Mesendoderm (in vitro differentiated cells): ENCODE results near the gene SEMA6A.

ENCODE experiments used
- DNase-seq: peaks from one replicate; pipeline ENCODE4 v3.0.0; 2013
- H2AK5ac ChIP-seq: 2 replicates; pipeline ENCODE4 v1.6.1; 2013; ENCODE audit warnings: low read length, inconsistent platforms
- H2BK120ac ChIP-seq: 2 replicates; pipeline ENCODE4 v1.6.1; 2013; ENCODE audit warnings: low read depth, mild to moderate bottlenecking, low read length, moderate library complexity, mixed read lengths
- H2BK15ac ChIP-seq: replicated peaks from 2 replicates; pipeline ENCODE4 v1.6.1; 2013; ENCODE audit warnings: low read depth, mild to moderate bottlenecking, moderate library complexity
- H2BK5ac ChIP-seq: 2 replicates; pipeline ENCODE4 v1.6.1; 2013; ENCODE audit warnings: low read length, inconsistent platforms
- H3K18ac ChIP-seq: 2 replicates; pipeline ENCODE4 v1.6.1; 2013; ENCODE audit warnings: mild to moderate bottlenecking, low read length, mixed read lengths
- H3K23ac ChIP-seq: one replicate; pipeline ENCODE4 v1.6.1; 2013; ENCODE audit warnings: low read length
- H3K27ac ChIP-seq: 2 replicates; pipeline ENCODE4 v1.5.1; 2013; ENCODE audit warnings: low read depth, mild to moderate bottlenecking, inconsistent platforms, low read length, moderate library complexity
- H3K27me3 ChIP-seq: 2 replicates; pipeline ENCODE4 v1.6.1; 2013; ENCODE audit warnings: low read length, control low read depth, mild to moderate bottlenecking, inconsistent platforms; ENCODE audit not compliant: insufficient read depth, poor library complexity
- H3K36me3 ChIP-seq: 2 replicates; pipeline ENCODE4 v1.6.1; 2013; ENCODE audit warnings: low read length, inconsistent platforms; ENCODE audit not compliant: control insufficient read depth, insufficient read depth
- H3K4ac ChIP-seq: one replicate; pipeline ENCODE4 v1.6.1; 2013; ENCODE audit warnings: low read depth, mild to moderate bottlenecking, low read length, moderate library complexity
- H3K4me1 ChIP-seq: 2 replicates; pipeline ENCODE4 v1.6.1; 2013; ENCODE audit warnings: low read depth, low read length, inconsistent platforms; ENCODE audit not compliant: control insufficient read depth
- H3K4me2 ChIP-seq: 2 replicates; pipeline ENCODE4 v1.6.1; 2013; ENCODE audit warnings: low read length
- H3K4me3 ChIP-seq: 2 replicates; pipeline ENCODE4 v1.5.1; 2013; ENCODE audit warnings: mild to moderate bottlenecking, low read length
- H3K56ac ChIP-seq: one replicate; pipeline ENCODE4 v1.6.1; 2013; ENCODE audit warnings: low read length
- H3K79me1 ChIP-seq: 2 replicates; pipeline ENCODE4 v1.6.1; 2013; ENCODE audit warnings: low read length, inconsistent platforms
- H3K79me2 ChIP-seq: 2 replicates; pipeline ENCODE4 v1.6.1; 2013; ENCODE audit warnings: mild to moderate bottlenecking, low read length; ENCODE audit not compliant: control insufficient read depth, insufficient read depth
- H3K9ac ChIP-seq: 2 replicates; pipeline ENCODE4 v1.6.1; 2013; ENCODE audit warnings: low read length, inconsistent platforms
- H4K5ac ChIP-seq: one replicate; pipeline ENCODE4 v1.6.1; 2013; ENCODE audit warnings: low read length
- H4K8ac ChIP-seq: one replicate; pipeline ENCODE4 v1.6.1; 2013; ENCODE audit warnings: low read depth, mild to moderate bottlenecking, control low read depth, low read length, moderate library complexity
- WGBS: extraction: QIAGEN DNeasy Blood & Tissue Kit; methylation state at CpG from one replicate; pipeline ENCODE4 v1.1.7; 2013; ENCODE audit warnings: low lambda C conversion rate, missing lambda C conversion rate; ENCODE audit not compliant: insufficient coverage; ENCODE audit errors: extremely low coverage; 5-methylcytosine and 5-hydroxymethylcytosine counted together

SEMA6A gene

DNA sequence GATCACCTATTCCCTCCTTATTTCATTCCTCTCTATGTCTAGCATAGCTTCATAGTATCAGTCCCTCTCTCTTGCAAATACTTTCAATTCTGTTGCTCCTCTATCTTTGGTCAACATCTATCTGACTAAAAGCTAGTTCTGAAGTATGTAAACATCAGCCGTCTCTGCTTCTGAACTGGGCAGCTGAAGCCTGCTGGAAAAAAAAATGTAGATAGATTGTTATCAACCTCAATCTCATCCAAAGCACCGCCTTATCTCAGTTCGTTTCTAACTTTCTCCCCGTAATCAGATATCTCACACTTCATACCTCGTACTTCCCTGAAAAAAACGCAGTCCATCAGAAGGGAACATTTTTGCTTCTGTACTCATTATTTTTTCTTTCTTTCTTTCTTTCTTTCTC, 4.5 kb upstream of the SEMA6A start:
- Histone ChIP-seq H2BK15ac (no peak overlapping the region), H3K4me1 (peaks cover 5% of the 10 kb centered on the region), H3K56ac (no peak overlapping the region), H3K4me3 (no peak overlapping the region), H4K5ac (no peak overlapping the region), H3K23ac (no peak overlapping the region), H3K27ac (no peak overlapping the region), H3K27me3 (no peaks in the 10 kb centered on the region), H2BK5ac (no peak overlapping the region), H4K8ac (no peak overlapping the region), H3K4me2 (no peak overlapping the region), H3K36me3 (no peaks in the 10 kb centered on the region), H2AK5ac (no peak overlapping the region), H3K18ac (no peak overlapping the region), H2BK120ac (no peak overlapping the region), H3K79me1 (no peaks in the 10 kb centered on the region), H3K9ac (no peak overlapping the region), H3K79me2 (peaks cover 4% of the 10 kb centered on the region), H3K4ac (no peak overlapping the region)
- DNase-seq = no peak
- no CpG with 5 or more reads among the region's 6 CpGs for WGBS

DNA sequence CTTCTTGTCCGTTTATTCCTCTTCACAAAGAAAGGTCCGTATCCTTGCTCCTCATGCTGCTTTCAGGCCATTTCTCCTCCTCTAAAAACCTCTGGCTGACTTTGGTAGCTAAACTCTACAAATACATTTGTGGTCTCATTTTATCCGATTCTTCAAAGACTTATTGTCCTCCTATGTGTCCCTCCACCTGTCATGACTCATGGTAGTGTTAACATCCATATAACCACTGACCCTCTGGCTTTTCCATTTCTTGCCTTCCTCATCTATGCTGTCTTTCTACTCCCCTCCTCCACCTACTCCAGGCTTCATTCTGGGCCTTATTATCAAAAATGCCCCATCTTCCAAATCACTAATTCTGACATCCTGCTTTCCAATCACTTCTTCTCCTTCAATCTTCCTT, 4.1 kb upstream of the SEMA6A start:
- no peak for DNase-seq
- WGBS = no CpG with 5 or more reads among the region's 3 CpGs
- H3K56ac ChIP-seq = no peak overlapping the region

DNA sequence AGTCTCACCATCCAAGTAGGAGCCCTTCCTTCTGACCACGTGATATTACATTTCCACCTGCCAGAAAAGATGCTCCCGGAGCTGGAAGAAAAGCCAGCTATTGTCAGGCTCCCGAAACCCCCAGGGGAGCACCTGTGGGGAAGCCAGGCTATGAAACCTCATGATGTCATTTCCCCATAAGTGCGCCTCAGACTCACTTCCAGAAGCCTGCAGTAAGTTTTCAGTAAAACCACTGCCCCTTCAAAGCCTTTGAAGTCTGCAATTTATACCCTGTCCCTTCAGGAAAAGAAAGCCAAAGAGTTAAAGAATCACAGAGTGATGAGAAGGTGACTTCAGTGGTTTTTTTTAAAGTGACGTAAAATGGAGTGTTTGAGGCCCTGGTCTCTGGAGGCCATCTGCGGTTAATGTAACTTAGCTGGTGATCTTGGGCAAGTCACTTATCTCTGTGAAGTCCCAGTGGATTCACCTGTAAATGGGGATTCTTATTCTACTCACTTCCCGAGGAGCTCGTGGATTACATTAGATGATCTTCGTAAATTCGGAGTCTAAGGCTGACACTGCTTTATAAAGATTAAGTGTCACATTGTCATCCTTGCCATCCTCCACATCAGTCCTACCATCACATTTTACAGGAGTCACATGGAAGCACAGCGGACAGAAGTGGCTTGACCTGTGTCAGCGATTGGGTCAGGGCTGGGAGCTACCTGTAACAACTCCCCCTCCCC, 2.6 kb upstream of the SEMA6A start:
- no peak overlapping the region for H3K9ac ChIP-seq
- H3K23ac ChIP-seq = no peak overlapping the region
- no peak overlapping the region for H3K4me2 ChIP-seq
- no peaks in the 10 kb centered on the region for H3K27me3 ChIP-seq
- H2BK120ac ChIP-seq = no peak overlapping the region
- H3K79me2 ChIP-seq = peaks cover 23% of the 10 kb centered on the region
- H3K56ac ChIP-seq = no peak overlapping the region
- H3K18ac ChIP-seq = peak overlapping the region; percentile 23
- DNase-seq = peak; percentile 73
- H3K79me1 ChIP-seq = no peaks in the 10 kb centered on the region
- no CpG with 5 or more reads among the region's 12 CpGs for WGBS
- H3K27ac ChIP-seq = no peak overlapping the region
- peak overlapping the region; percentile 6 for H3K4ac ChIP-seq
- no peak overlapping the region for H4K8ac ChIP-seq
- peak overlapping the region; percentile 84 for H2AK5ac ChIP-seq
- no peaks in the 10 kb centered on the region for H3K36me3 ChIP-seq
- peaks cover 5% of the 10 kb centered on the region for H3K4me1 ChIP-seq
- H2BK5ac ChIP-seq = no peak overlapping the region
- no peak overlapping the region for H4K5ac ChIP-seq
- H3K4me3 ChIP-seq = no peak overlapping the region
- no peak overlapping the region for H2BK15ac ChIP-seq

More for the DNA sequence above, 4.1 kb upstream of the SEMA6A start:
- no peak overlapping the region for H2BK5ac ChIP-seq
- no peak overlapping the region for H2BK120ac ChIP-seq
- H2BK15ac ChIP-seq = no peak overlapping the region
- H4K8ac ChIP-seq = no peak overlapping the region
- H3K4me3 ChIP-seq = no peak overlapping the region
- H3K79me1 ChIP-seq = no peaks in the 10 kb centered on the region
- H3K23ac ChIP-seq = no peak overlapping the region
- no peak overlapping the region for H4K5ac ChIP-seq
- H3K36me3 ChIP-seq = no peaks in the 10 kb centered on the region
- peaks cover 8% of the 10 kb centered on the region for H3K79me2 ChIP-seq
- H2AK5ac ChIP-seq = peak overlapping the region; percentile 48
- no peak overlapping the region for H3K18ac ChIP-seq
- no peaks in the 10 kb centered on the region for H3K27me3 ChIP-seq
- H3K4me2 ChIP-seq = no peak overlapping the region
- H3K27ac ChIP-seq = no peak overlapping the region
- H3K9ac ChIP-seq = no peak overlapping the region
- no peak overlapping the region for H3K4ac ChIP-seq
- peaks cover 5% of the 10 kb centered on the region for H3K4me1 ChIP-seq

DNA sequence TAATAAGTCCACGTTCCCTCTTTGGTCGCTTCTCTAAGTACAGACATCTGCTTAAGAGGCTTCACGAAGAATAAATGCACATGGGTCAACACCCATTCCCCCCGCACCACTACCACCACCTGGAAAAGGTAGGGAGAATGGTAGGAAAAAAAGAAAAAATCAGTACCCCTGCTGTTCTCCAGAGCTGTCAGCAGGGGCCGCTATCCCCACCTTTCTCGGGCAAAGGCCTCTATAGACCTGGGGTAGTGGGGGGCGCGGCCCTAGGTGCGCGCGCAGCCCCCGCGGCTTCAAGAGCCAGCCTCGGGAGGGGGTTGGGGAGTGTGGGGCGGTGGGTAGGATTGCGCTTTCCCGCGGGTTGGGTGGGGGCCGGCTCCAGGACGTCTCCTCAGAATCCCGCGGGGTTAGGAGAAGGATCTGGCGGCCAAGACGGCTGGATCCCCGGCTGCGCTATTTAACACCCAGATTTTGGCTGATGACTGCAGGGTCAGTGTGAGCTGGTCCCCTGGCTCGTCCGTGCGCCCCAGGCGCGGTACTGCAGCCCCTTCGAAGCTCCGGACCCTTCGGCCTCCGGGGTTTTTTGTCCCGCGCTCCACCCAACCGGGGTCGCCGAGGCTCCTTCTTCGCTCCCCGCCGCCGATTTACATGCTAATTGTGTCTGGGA, 1.6 kb upstream of the SEMA6A start:
- Histone ChIP-seq H3K79me1 (no peaks in the 10 kb centered on the region), H3K36me3 (no peaks in the 10 kb centered on the region), H2BK120ac (peak overlapping the region; percentile 79), H3K18ac (peak overlapping the region; percentile 96), H2BK15ac (peak overlapping the region; percentile 41), H3K27me3 (no peaks in the 10 kb centered on the region), H3K56ac (peak overlapping the region; percentile 94), H3K23ac (no peak overlapping the region), H3K27ac (peak overlapping the region; percentile 95), H3K4me1 (peaks cover 5% of the 10 kb centered on the region), H3K9ac (peak overlapping the region; percentile 83), H3K79me2 (peaks cover 33% of the 10 kb centered on the region), H2BK5ac (peak overlapping the region; percentile 94), H2AK5ac (no peak overlapping the region), H4K8ac (peak overlapping the region; percentile 30), H3K4me2 (peak overlapping the region; percentile 97), H3K4ac (peak overlapping the region; percentile 98), H3K4me3 (peak overlapping the region; percentile 91), H4K5ac (peak overlapping the region; percentile 52)
- no CpG with 5 or more reads among the region's 44 CpGs for WGBS
- peak; percentile 95 for DNase-seq

DNA sequence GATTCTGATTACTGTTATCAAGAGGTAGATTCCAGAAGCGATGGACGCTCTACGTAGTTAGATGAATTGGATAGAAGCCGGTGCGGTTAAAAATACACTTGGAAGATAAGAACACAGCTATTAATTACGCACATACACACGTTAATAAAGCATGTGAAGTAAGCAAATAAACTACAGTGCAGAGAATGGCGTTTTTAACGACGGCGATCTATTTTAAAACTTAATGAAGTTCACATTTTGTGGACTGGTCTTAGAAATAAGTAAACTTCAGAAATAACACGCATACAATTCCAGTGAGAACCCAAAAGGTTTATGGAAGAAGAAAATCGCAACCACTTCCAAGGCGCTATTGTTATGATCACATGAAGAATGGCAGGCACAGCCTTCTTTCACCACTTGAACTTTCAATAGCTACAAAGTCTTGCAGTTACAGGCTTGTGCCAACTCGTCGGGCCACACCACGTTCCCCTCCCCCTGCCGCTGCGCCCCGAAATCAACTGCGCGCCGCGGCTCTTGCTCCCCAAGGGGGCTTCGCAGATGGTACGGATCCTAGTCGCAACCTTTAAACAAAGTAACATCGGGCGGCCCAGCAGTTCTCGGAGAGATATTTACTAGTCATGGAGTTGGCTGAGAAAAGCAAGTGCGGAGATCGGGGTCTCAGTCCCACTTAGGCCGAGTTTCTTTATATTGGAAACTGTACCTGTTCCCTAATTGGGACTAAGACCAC, 866 bp upstream of the SEMA6A start:
- no CpG with 5 or more reads among the region's 33 CpGs for WGBS
- H4K5ac ChIP-seq = peak overlapping the region; percentile 52
- H3K4me2 ChIP-seq = peak overlapping the region; percentile 97
- H3K79me1 ChIP-seq = no peaks in the 10 kb centered on the region
- H4K8ac ChIP-seq = peak overlapping the region; percentile 30
- peak overlapping the region; percentile 91 for H3K4me3 ChIP-seq
- no peak overlapping the region for H2BK15ac ChIP-seq
- H2BK120ac ChIP-seq = peak overlapping the region; percentile 79
- H3K18ac ChIP-seq = peak overlapping the region; percentile 96
- H3K23ac ChIP-seq = no peak overlapping the region
- H3K36me3 ChIP-seq = no peaks in the 10 kb centered on the region
- peak overlapping the region; percentile 94 for H2BK5ac ChIP-seq
- DNase-seq = no peak
- no peak overlapping the region for H2AK5ac ChIP-seq
- H3K56ac ChIP-seq = peak overlapping the region; percentile 94
- H3K4ac ChIP-seq = peak overlapping the region; percentile 98
- no peaks in the 10 kb centered on the region for H3K27me3 ChIP-seq
- H3K4me1 ChIP-seq = peaks cover 5% of the 10 kb centered on the region
- H3K27ac ChIP-seq = peak overlapping the region; percentile 95
- H3K79me2 ChIP-seq = peaks cover 40% of the 10 kb centered on the region
- peak overlapping the region; percentile 83 for H3K9ac ChIP-seq
